GM12892 (cell line): ENCODE results near the gene GTPBP8.

ENCODE experiments used
- POLR2A ChIP-seq: IDR thresholded peaks from 2 replicates; pipeline ENCODE4 v1.6.1; 2011; ENCODE audit warnings: low read depth, low read length, control low read depth
- POLR2AphosphoS5 ChIP-seq: IDR thresholded peaks from 2 replicates; pipeline ENCODE4 v1.6.1; 2011; ENCODE audit warnings: low read depth, low read length, control low read depth

GRCh38 chr3:113013593-113013992, 22.8 kb downstream of the GTPBP8 start:
- TF ChIP-seq POLR2AphosphoS5, result no peak
- no peak for TF ChIP-seq POLR2A
